BLaER1 (cell line): ENCODE results near the gene TCF25.

ENCODE experiments used
- H3K27ac ChIP-seq: shearing (Covaris generic); formaldehyde crosslinking; 2 replicates; pipeline ENCODE4 v1.8.1; 2022
- H3K27me3 ChIP-seq: shearing (Covaris generic); formaldehyde crosslinking; 2 replicates; pipeline ENCODE4 v1.8.1; 2022
- H3K36me3 ChIP-seq: shearing (Covaris generic); formaldehyde crosslinking; 2 replicates; pipeline ENCODE4 v1.8.1; 2022
- H3K4me1 ChIP-seq: shearing (Covaris generic); formaldehyde crosslinking; 2 replicates; pipeline ENCODE4 v1.8.1; 2022
- H3K4me2 ChIP-seq: shearing (Covaris generic); formaldehyde crosslinking; 2 replicates; pipeline ENCODE4 v1.8.1; 2022
- H3K4me3 ChIP-seq: shearing (Covaris generic); formaldehyde crosslinking; 2 replicates; pipeline ENCODE4 v1.8.1; 2022
- H3K9ac ChIP-seq: shearing (Covaris generic); formaldehyde crosslinking; 2 replicates; pipeline ENCODE4 v1.8.1; 2022
- H3K9me3 ChIP-seq: shearing (Covaris generic); formaldehyde crosslinking; 2 replicates; pipeline ENCODE4 v1.8.1; 2022
- H4K20me1 ChIP-seq: shearing (Covaris generic); formaldehyde crosslinking; 2 replicates; pipeline ENCODE4 v1.8.1; 2022
- Cebpa-rat ChIP-seq: shearing (Covaris generic); IDR thresholded peaks from 2 replicates; pipeline ENCODE4 v1.8.1; 2022

TCF25 gene

DNA sequence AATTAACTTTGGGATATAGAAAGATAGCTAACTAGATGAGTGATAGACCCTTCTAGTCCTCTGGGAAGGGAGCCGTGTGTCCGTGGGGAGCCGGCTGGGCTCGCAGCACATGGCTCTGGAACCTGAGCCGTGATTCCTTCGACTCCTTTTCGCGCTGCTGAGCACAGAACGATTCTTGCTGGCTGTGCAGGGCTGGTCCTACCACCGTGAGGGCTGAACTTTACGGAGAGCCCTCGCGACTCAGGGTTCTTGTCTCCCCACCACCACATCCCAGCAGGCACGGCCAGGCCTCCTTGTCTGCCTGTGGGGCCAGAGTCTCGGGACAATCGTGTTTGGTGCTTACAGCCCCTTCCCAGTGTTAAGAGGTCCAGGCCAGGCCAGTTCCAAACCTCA, 13.8 kb upstream of the TCF25 start:
- peaks cover 11% of the 10 kb centered on the region for H4K20me1 ChIP-seq
- no peak overlapping the region for H3K27ac ChIP-seq
- no peak for TF ChIP-seq Cebpa-rat
- no peak overlapping the region for H3K9ac ChIP-seq
- H3K4me2 ChIP-seq = no peak overlapping the region
- no peaks in the 10 kb centered on the region for H3K36me3 ChIP-seq
- H3K9me3 ChIP-seq = no peaks in the 10 kb centered on the region
- H3K4me1 ChIP-seq = peaks cover 48% of the 10 kb centered on the region
- no peak overlapping the region for H3K4me3 ChIP-seq
- no peaks in the 10 kb centered on the region; the same call in 1 of the 2 replicates for H3K27me3 ChIP-seq

DNA sequence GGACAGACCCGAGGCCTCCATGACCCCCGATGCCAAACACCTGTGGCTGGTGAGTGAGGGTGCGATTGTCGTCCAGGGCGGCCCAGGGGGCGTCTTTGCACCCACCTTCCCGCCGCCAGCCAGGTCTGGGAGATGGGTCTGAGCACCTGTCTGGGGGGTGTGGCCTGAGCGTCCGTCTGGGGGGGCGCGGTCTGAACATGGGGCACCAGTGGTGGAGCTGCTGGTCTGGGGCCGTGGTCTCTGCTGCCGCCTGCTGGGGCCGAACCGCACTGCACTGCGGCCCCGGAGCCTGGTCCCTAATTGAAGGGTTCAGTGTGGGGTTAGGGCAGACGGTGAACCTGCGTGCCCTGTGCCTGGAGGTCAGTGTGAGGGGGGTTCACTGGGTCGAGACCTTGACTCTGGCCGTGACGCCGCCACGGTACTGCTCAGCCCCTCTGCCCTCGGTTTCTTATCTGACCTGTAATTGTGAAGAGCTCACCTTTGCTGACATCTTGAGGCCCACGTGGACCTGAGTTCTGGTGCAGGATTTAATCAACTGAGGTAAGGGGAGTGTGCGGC, 12.6 kb upstream of the TCF25 start:
- H3K4me3 ChIP-seq = no peak overlapping the region
- H3K27ac ChIP-seq = no peak overlapping the region
- no peaks in the 10 kb centered on the region; the same call in 1 of the 2 replicates for H3K27me3 ChIP-seq
- H3K36me3 ChIP-seq = no peaks in the 10 kb centered on the region
- TF ChIP-seq Cebpa-rat = no peak
- H4K20me1 ChIP-seq = peaks cover 4% of the 10 kb centered on the region
- no peaks in the 10 kb centered on the region for H3K9me3 ChIP-seq
- no peak overlapping the region for H3K9ac ChIP-seq
- peaks cover 44% of the 10 kb centered on the region for H3K4me1 ChIP-seq
- H3K4me2 ChIP-seq = no peak overlapping the region

DNA sequence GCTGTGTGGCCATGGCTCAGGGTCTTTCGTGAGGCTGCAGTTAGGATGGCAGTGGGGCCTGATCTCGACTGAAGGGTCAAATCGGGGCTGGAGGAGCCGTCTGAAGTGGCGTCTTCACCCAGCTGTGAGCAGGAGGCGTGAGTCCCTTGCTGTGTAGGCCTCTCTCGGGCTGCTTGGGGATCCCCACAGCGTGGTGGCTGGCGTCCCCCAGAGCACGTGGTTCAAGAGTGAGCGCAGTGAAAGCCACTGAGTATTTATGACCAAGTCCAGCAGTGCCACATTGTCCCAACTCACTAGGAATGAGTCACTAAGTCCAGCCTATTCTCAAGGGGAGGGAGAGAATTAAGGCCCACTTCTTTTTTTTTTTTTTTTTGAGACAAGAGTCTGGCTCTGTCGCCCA, 11.7 kb upstream of the TCF25 start:
- no peak overlapping the region for H3K4me2 ChIP-seq
- H3K9me3 ChIP-seq = no peaks in the 10 kb centered on the region
- no peaks in the 10 kb centered on the region for H4K20me1 ChIP-seq
- peaks cover 36% of the 10 kb centered on the region for H3K4me1 ChIP-seq
- H3K36me3 ChIP-seq = no peaks in the 10 kb centered on the region
- H3K27ac ChIP-seq = no peak overlapping the region
- H3K9ac ChIP-seq = no peak overlapping the region
- H3K27me3 ChIP-seq = no peaks in the 10 kb centered on the region
- no peak for TF ChIP-seq Cebpa-rat
- H3K4me3 ChIP-seq = no peak overlapping the region

DNA sequence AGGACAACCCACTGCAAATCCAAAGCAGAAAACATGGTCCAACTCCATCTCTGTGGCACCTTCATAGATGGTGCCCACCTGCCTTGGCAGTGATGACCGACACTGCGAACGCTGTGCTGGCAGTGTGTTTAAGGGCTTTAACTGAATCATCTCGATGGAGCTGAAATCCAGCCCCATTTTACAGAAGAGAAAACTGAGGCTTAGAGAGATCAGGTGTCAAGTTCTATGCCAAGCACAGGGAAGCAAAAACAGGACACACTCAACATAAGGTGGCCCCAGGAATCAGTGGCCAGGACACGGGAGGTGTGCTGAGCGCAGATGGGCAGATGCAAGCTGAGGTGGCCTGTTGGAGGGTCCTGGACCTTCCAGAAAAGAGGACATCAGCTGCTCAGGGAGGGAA, 10.7 kb upstream of the TCF25 start:
- Histone ChIP-seq H3K4me3 (no peak overlapping the region), H3K9ac (peak overlapping the region; percentile 67; the same call in 1 of the 2 replicates), H3K4me1 (peaks cover 33% of the 10 kb centered on the region), H4K20me1 (no peaks in the 10 kb centered on the region), H3K4me2 (peak overlapping the region; percentile 89), H3K27ac (peak overlapping the region; percentile 78), H3K9me3 (peaks cover 7% of the 10 kb centered on the region), H3K27me3 (no peaks in the 10 kb centered on the region), H3K36me3 (0 out of 2 replicates have a peak, but pooled peaks cover 2% of the 10 kb centered on the region)
- no peak for TF ChIP-seq Cebpa-rat

DNA sequence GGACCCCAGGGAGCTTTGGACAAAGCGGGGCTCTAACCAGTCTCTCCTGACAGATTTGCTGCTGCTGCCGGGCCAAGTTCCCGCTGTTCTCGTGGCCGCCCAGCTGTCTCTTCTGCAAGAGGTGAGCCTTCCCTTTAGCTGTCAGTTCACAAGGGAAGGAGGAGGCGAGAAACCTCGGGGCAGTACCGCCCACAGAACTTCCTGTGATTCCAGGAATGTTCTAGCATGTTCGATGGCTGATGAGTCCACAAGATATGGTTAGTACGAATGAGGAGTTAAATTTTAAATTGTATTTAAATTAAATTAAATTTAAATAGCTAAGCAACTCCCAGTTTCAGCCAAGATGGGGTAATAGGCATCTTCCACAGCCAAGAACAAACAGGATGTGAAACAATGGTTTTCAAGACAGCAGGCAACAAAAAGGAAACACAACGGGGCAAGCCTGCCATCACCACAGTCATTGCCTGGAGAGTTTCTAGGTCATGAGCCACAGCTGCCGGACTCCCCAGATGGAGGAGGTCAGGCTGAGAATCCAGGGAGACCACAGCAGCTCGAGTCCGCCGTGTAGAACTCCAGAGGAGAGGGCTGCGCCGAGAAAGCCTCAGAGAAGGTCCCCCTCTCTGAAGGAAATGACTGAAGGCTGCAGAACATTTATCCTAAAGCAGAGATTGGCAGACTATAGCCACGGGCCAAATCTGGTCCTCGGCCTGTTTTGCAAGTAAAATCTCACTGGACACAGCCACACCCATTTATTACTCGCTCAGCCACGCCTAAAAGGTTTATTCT, 9.5 kb upstream of the TCF25 start:
- Histone ChIP-seq H3K27ac (peak overlapping the region; percentile 78), H3K4me2 (peak overlapping the region; percentile 89), H3K4me3 (peak overlapping the region; percentile 47)

DNA sequence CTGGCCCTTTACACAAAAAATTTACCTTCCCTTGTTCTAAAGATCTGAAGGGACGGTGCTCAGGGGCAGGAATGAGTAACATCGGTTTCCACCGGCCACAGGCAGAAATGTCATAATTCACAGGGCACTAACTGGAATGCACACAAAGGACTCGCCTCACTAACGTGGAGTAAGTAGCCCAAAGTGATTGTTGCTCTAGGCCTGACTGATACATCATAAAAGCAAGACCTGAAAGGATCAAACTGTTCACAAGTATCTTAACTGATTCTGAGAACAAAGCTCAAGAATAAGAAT, 8.9 kb upstream of the TCF25 start:
- H3K36me3 ChIP-seq = peaks cover 8% of the 10 kb centered on the region; the same call in 1 of the 2 replicates
- peak overlapping the region; percentile 67 for H3K9ac ChIP-seq
- H3K4me2 ChIP-seq = peak overlapping the region; percentile 89
- H3K9me3 ChIP-seq = peaks cover 13% of the 10 kb centered on the region
- H3K4me3 ChIP-seq = peak overlapping the region; percentile 47; the same call in 1 of the 2 replicates
- peaks cover 46% of the 10 kb centered on the region for H3K4me1 ChIP-seq
- no peaks in the 10 kb centered on the region for H4K20me1 ChIP-seq
- no peaks in the 10 kb centered on the region for H3K27me3 ChIP-seq
- peak overlapping the region; percentile 78 for H3K27ac ChIP-seq
- no peak for TF ChIP-seq Cebpa-rat

More for the DNA sequence above, 9.5 kb upstream of the TCF25 start:
- Histone ChIP-seq H3K9me3 (peaks cover 13% of the 10 kb centered on the region), H3K4me1 (peaks cover 40% of the 10 kb centered on the region), H3K27me3 (no peaks in the 10 kb centered on the region), H3K36me3 (peaks cover 8% of the 10 kb centered on the region; the same call in 1 of the 2 replicates), H4K20me1 (no peaks in the 10 kb centered on the region), H3K9ac (peak overlapping the region; percentile 67)
- TF ChIP-seq Cebpa-rat = no peak

DNA sequence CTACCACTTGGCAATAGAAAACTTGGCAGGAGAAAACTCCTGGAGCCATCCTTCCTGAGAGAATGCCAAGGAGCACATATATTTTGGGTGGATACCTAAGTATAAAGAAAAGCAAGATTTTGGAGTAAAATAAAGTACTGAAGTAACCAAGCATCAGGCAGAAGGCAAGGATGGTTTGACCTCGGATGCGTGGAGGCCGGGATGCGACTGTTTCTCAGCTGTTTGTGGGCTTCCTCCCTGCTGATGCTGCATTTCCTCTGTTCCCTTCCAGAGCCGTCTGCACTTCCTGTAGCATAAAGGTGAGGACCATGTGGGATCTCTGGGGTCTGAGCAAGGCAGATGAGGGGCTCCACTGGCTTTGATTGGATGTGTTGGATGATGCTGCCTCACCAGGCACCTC, 5.5 kb upstream of the TCF25 start:
- peaks cover 13% of the 10 kb centered on the region for H3K9me3 ChIP-seq
- H3K4me2 ChIP-seq = no peak overlapping the region
- H3K36me3 ChIP-seq = peaks cover 8% of the 10 kb centered on the region; the same call in 1 of the 2 replicates
- peaks cover 72% of the 10 kb centered on the region for H3K4me1 ChIP-seq
- H3K27ac ChIP-seq = no peak overlapping the region
- H3K4me3 ChIP-seq = no peak overlapping the region
- no peaks in the 10 kb centered on the region for H4K20me1 ChIP-seq
- no peaks in the 10 kb centered on the region for H3K27me3 ChIP-seq
- no peak for TF ChIP-seq Cebpa-rat
- H3K9ac ChIP-seq = no peak overlapping the region

DNA sequence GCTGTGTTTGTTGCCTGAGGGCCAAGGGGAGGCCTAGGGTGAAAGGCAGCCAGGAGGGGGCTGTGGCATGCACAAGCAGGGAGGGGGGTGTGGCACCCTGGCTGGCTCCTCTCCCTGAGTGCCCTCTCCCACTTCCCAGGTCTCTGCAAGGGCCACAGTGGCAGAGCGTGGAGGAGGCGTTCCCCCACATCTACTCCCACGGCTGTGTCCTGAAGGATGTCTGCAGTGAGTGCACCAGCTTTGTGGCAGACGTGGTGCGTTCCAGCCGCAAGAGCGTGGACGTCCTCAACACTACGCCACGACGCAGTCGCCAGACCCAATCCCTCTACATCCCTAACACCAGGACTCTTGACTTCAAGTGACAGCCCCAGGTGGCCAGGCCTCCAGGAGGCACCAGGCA, 3.5 kb upstream of the TCF25 start:
- Histone ChIP-seq H3K27ac (no peak overlapping the region; the same call in 1 of the 2 replicates), H4K20me1 (peaks cover 8% of the 10 kb centered on the region), H3K4me2 (peak overlapping the region; percentile 59), H3K4me1 (peaks cover 61% of the 10 kb centered on the region), H3K4me3 (no peak overlapping the region), H3K27me3 (no peaks in the 10 kb centered on the region), H3K36me3 (peaks cover 13% of the 10 kb centered on the region), H3K9ac (0 out of 2 replicates have a peak overlapping the region, but pooled peaks have one; percentile 31), H3K9me3 (peaks cover 13% of the 10 kb centered on the region)
- no peak for TF ChIP-seq Cebpa-rat

DNA sequence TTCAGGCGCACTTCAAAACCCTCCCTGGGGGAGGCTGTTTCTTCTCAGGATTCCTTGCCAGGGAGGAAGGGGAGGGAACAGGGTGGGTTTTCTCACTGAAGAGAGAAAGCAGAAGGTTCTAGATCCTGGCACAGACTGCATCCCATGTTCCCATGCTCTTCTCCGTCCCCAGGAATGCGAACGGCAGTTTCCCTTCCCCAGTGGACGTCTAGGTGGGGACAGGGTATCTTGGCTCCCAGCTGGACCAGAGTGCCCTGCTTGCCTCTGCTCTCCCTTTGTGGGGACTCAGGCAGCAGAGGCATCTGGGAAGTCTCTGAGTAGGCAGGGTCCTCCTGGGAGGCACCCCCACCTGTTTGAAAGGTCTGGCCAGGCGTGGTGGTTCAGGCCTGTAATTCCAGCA, 3.0 kb upstream of the TCF25 start:
- Histone ChIP-seq H3K4me3 (no peak overlapping the region), H3K9me3 (peaks cover 13% of the 10 kb centered on the region), H3K4me2 (peak overlapping the region; percentile 59), H3K36me3 (peaks cover 18% of the 10 kb centered on the region), H3K4me1 (peaks cover 61% of the 10 kb centered on the region), H3K27me3 (no peaks in the 10 kb centered on the region), H4K20me1 (peaks cover 13% of the 10 kb centered on the region), H3K9ac (no peak overlapping the region), H3K27ac (peak overlapping the region; percentile 3; the same call in 1 of the 2 replicates)
- TF ChIP-seq Cebpa-rat = no peak

DNA sequence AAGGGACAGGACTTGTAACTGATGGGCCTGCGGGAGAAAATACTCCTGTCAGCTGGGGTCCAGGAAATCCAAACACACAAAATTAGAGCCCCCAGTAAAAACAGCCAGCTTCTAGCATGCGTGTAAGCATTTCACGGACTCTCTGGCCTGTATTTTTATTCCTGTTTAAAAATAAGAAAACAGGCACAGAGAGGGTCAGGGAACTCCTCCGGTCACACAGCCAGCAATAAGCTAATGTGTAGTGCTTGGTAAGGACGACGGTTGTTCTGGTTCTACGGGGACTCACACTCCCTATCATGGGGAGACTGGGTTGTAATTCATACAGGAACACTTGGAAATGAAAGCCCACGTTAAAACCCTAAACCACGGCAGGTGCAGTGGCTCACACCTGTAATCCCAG, 1.5 kb upstream of the TCF25 start:
- Histone ChIP-seq H3K4me3 (no peak overlapping the region), H3K36me3 (peaks cover 32% of the 10 kb centered on the region), H3K4me2 (peak overlapping the region; percentile 99), H3K27me3 (no peaks in the 10 kb centered on the region), H3K9ac (no peak overlapping the region), H3K4me1 (peaks cover 70% of the 10 kb centered on the region), H3K27ac (no peak overlapping the region), H3K9me3 (peaks cover 13% of the 10 kb centered on the region), H4K20me1 (peaks cover 28% of the 10 kb centered on the region)
- no peak for TF ChIP-seq Cebpa-rat
